Measurements from ENCODE around the gene KIF3A. TPM values are rescaled to one million over a fixed set of nuclear protein-coding genes. Genes with fewer than 3 reads are reported as not detected.

KIF3A gene
- total RNA-seq (2022) (17.5 and 18.9 TPM in 2 replicates), Bru-seq, nascent RNA (percentile 71 among the genes with signal in this experiment), BruChase-seq, experiment 1, labeled RNA remaining after a 6-hour chase (percentile 83 among the genes with signal in this experiment), BruChase-seq, experiment 2, labeled RNA remaining after a 2-hour chase (percentile 83 among the genes with signal in this experiment)
- long read RNA-seq, full-length matches to known transcripts = 1 of 2 reads
- long read RNA-seq, partial matches to known transcripts = 1 of 2 reads
- long read RNA-seq, other reads (novel, unspliced or antisense) = 0 of 2 reads

DNA sequence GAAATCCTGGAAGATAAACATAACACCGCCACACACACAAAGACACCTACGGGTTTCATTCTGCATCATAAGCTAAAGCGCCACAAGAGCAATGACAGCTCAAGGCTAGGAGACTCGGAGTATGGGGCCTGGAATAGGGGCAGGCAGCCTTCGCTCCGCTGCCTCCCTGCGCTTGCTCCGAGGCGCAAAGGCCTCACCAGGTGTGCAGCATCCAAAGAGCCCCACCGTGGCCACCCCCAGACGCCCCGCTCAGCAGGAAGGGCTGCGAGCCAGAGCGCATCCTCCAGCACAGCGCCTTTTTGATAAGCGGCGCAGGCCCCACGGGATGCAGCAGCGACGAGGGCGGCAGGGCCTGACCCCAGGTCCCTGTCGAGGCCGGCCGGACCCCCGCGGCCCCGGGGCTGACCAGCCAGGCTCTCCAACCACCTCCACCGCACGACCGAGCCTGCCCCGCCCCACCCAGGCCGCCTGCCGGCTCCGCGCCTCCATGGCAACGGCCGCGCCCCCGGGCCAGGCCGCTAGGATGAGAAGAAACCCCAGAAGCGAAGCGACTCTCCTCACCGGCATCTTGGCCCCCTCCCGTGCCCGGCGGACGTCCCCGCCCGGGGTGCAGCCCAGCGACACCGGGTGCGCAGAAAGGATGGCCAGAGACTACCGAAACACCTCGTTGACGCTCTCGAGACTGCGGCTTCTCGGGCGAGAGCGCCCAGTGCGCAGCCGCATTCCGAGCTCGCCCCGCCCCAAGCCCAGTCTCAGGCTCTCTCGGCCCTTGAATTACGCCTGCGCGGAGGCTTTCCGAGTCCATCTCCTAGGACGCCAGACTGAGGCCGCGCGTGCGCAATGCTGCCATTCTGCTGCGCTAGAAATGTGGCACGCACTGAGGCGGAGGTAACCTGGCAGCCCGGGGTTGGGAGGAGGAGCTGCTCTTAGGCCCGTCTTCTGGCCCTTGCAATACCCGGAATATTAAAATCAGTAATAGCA lies at the start of gene KIF3A:
Gene KIF3A, minus strand, starts transcription at position 694 of the 981 bp plus-strand sequence. Its CDS starts 127 bp downstream, at position 567.
- H3K9me3 Mint-ChIP-seq (ENCODE audit: low read depth, unreplicated experiment) = no peaks in the 10 kb centered on the region
- BruUV-seq (replicated peaks) = no TSS peak
- peak within 1 kb of the TSS; percentile 91 for H3K4me3 Mint-ChIP-seq (ENCODE audit: low read depth, unreplicated experiment)
- TF ChIP-seq, protein P1, sequence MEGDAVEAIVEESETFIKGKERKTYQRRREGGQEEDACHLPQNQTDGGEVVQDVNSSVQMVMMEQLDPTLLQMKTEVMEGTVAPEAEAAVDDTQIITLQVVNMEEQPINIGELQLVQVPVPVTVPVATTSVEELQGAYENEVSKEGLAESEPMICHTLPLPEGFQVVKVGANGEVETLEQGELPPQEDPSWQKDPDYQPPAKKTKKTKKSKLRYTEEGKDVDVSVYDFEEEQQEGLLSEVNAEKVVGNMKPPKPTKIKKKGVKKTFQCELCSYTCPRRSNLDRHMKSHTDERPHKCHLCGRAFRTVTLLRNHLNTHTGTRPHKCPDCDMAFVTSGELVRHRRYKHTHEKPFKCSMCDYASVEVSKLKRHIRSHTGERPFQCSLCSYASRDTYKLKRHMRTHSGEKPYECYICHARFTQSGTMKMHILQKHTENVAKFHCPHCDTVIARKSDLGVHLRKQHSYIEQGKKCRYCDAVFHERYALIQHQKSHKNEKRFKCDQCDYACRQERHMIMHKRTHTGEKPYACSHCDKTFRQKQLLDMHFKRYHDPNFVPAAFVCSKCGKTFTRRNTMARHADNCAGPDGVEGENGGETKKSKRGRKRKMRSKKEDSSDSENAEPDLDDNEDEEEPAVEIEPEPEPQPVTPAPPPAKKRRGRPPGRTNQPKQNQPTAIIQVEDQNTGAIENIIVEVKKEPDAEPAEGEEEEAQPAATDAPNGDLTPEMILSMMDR (IDR thresholded peaks at IDR 0.05; ENCODE audit: unreplicated experiment) = no peak
- intact Hi-C loops (cut with micrococcal nuclease; ENCODE audit: unreplicated experiment) = loop anchor here (5.0 kb wide), 1 partner anchor 350 kb away; no protein-coding TSS in a partner anchor
- peaks cover 21% of the 10 kb centered on the region for H3K36me3 Mint-ChIP-seq (ENCODE audit: insufficient read depth, unreplicated experiment)
- peak within 1 kb of the TSS; percentile 69 for H3K27ac Mint-ChIP-seq (ENCODE audit: unreplicated experiment)
- peak; percentile 98 for DNase-seq
- no peaks in the 10 kb centered on the region for H3K27me3 Mint-ChIP-seq (ENCODE audit: unreplicated experiment)
- CTCF ChIA-PET = interaction anchor here (0.8 to 2.0 kb wide), 10 partner anchors 9 to 350 kb away, joined by 3 to 11 read pairs (median 6); partner anchors contain the start of gene CCNI2
- peaks cover 31% of the 10 kb centered on the region for H3K4me1 Mint-ChIP-seq (ENCODE audit: low read depth, unreplicated experiment)

DNA sequence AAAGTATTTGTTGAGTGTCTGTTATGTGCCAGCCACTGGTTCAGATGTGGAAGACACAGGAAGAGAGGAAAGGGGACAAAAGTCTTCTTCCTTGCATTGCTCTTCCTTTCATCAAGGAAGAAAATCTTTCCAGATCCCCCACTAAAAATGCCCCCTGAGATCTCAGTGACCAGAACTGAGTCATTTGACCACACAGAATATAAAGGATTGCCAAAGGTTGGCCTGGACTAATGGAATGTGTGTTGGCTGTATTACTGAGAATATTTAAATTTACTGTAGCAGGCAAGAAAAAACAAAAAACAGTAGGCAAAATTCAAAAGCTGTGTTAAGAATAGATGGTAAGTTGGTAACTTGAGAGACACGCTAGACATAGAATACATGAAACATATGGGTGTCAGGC lies 49.7 kb upstream of the KIF3A start:
- BruUV-seq (replicated peaks) = no TSS peak
- peaks cover 2% of the 10 kb centered on the region for H3K4me1 Mint-ChIP-seq (ENCODE audit: low read depth, unreplicated experiment)
- peaks cover 17% of the 10 kb centered on the region for H3K27me3 Mint-ChIP-seq (ENCODE audit: unreplicated experiment)

DNA sequence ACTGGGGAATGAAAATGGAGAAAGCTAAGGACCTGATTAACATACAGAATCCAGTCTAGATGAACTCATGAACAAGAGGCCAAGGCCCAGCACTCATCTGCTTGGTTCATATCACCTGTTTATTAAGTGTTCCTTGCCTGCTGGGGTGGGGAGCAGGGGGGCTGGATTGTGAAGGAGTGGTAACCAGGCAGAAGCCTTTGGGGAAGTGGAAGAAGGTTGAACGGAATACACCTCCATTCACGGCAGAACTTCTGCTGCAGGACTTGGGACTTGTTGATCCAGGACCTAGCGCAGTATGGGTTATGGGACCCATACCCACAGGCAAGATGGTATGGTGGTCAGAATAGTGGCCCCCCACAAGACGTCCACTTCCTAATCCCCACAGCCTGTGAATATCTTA lies 48.5 kb upstream of the KIF3A start:
- H3K27me3 Mint-ChIP-seq (ENCODE audit: unreplicated experiment) = peaks cover 11% of the 10 kb centered on the region
- H3K9me3 Mint-ChIP-seq (ENCODE audit: low read depth, unreplicated experiment) = no peaks in the 10 kb centered on the region
- intact Hi-C loops (cut with micrococcal nuclease; ENCODE audit: unreplicated experiment) = no loop called here
- no peaks in the 10 kb centered on the region for H3K36me3 Mint-ChIP-seq (ENCODE audit: insufficient read depth, unreplicated experiment)
- H3K27ac Mint-ChIP-seq (ENCODE audit: unreplicated experiment) = no peak overlapping the region
- CTCF ChIA-PET = no interaction called here
- no peak for DNase-seq
- TF ChIP-seq, protein P1 (IDR thresholded peaks at IDR 0.05; ENCODE audit: unreplicated experiment) = no peak
- BruUV-seq (replicated peaks) = no TSS peak
- H3K4me1 Mint-ChIP-seq (ENCODE audit: low read depth, unreplicated experiment) = peaks cover 6% of the 10 kb centered on the region
- no peak overlapping the region for H3K4me3 Mint-ChIP-seq (ENCODE audit: low read depth, unreplicated experiment)

More for the DNA sequence above, 49.7 kb upstream of the KIF3A start:
- TF ChIP-seq, protein P1 (IDR thresholded peaks at IDR 0.05; ENCODE audit: unreplicated experiment) = no peak
- CTCF ChIA-PET = no interaction called here
- Mint-ChIP-seq H3K27ac (ENCODE audit: unreplicated experiment) (no peak overlapping the region), H3K36me3 (ENCODE audit: insufficient read depth, unreplicated experiment) (no peaks in the 10 kb centered on the region), H3K9me3 (ENCODE audit: low read depth, unreplicated experiment) (no peaks in the 10 kb centered on the region), H3K4me3 (ENCODE audit: low read depth, unreplicated experiment) (no peak overlapping the region)
- intact Hi-C loops (cut with micrococcal nuclease; ENCODE audit: unreplicated experiment) = no loop called here
- DNase-seq = no peak

DNA sequence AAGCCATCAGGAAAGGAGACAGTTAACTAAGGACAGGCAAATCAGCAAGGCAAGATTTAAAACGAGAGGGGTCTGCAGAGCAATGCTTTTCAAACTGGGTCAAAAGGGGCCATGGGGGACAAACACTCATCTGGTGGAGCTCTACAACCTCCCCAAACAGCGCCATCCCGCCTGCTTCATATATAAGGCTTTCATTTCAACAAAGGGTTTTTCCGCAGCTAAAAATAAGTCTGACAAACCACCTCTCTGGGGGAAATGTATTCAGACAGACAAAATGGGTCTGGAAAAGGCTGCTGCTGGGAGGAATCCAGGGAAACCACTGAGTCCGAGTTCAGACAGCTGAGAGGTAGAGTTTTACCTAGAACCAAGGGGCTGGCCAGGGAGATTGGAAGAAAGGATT lies 48.0 kb upstream of the KIF3A start:
- Mint-ChIP-seq H3K36me3 (ENCODE audit: insufficient read depth, unreplicated experiment) (no peaks in the 10 kb centered on the region), H3K4me3 (ENCODE audit: low read depth, unreplicated experiment) (no peak overlapping the region), H3K9me3 (ENCODE audit: low read depth, unreplicated experiment) (no peaks in the 10 kb centered on the region), H3K4me1 (ENCODE audit: low read depth, unreplicated experiment) (peaks cover 6% of the 10 kb centered on the region), H3K27me3 (ENCODE audit: unreplicated experiment) (peaks cover 11% of the 10 kb centered on the region), H3K27ac (ENCODE audit: unreplicated experiment) (no peak overlapping the region)
- TF ChIP-seq, protein P1 (IDR thresholded peaks at IDR 0.05; ENCODE audit: unreplicated experiment) = no peak
- CTCF ChIA-PET = no interaction called here
- intact Hi-C loops (cut with micrococcal nuclease; ENCODE audit: unreplicated experiment) = no loop called here
- no peak for DNase-seq
- BruUV-seq (replicated peaks) = no TSS peak
